K562 (cell line): ENCODE results near the gene C21orf58. TPM values are rescaled to one million over a fixed set of nuclear protein-coding genes. Genes with fewer than 3 reads are reported as not detected.

Experiments
- BHLHE40 ChIP-seq: IDR thresholded peaks from 2 replicates; pipeline ENCODE4 v1.6.1; 2011; ENCODE audit warnings: low read length, improper control_type of control experiment
- DPF2 ChIP-seq: fragments of 450-650 bp; IDR thresholded peaks from 2 replicates; pipeline ENCODE4 v1.6.1; 2016
- FOXJ2 ChIP-seq: fragments of 200-800 bp; sonication (Bioruptor generic); IDR thresholded peaks from 2 replicates; pipeline ENCODE4 v1.6.1; 2016; ENCODE audit warnings: missing genetic modification characterization, missing compliant biosample characterization
- FOXM1 ChIP-seq, 2 experiments: fragments of 450-650 bp in 1 of 2; sonication (generic) in 1 of 2; formaldehyde crosslinking in 1 of 2; IDR thresholded peaks; 2 replicates each; pipeline versions ENCODE4 v1.6.1 to v1.9.0; 2017 to 2022; ENCODE audit warnings: low read depth in 2 of 2, mild to moderate bottlenecking in 2 of 2, missing genetic modification reagents in 1 of 2, moderate library complexity in 1 of 2
- IRF9 ChIP-seq: fragments of 450-650 bp; IDR thresholded peaks from 2 replicates; pipeline ENCODE4 v1.6.1; 2016; ENCODE audit warnings: missing biosample characterization, missing genetic modification characterization
- KDM4B ChIP-seq, 2 experiments: fragments of 450-650 bp in 1 of 2; sonication (generic) in 1 of 2; IDR thresholded peaks; 2 replicates each; pipeline ENCODE4 v1.6.1; 2016 to 2017; ENCODE audit warnings: borderline replicate concordance in 2 of 2, antibody characterized with exemption in 1 of 2, low read depth in 1 of 2, mild to moderate bottlenecking in 1 of 2
- PCBP2 ChIP-seq: fragments of 200-400 bp; formaldehyde crosslinking; IDR thresholded peaks from 2 replicates; pipeline ENCODE4 v1.6.1; 2018; ENCODE audit warnings: low read length, low read depth, mild to moderate bottlenecking, moderate library complexity; ENCODE audit not compliant: poor library complexity, severe bottlenecking
- SAP30 ChIP-seq: fragments of 200-600 bp; sonication (generic); IDR thresholded peaks from 2 replicates; pipeline ENCODE4 v1.6.1; 2012; ENCODE audit warnings: borderline replicate concordance, low read depth, mild to moderate bottlenecking, moderate library complexity, low read length, control low read depth, inconsistent platforms; ENCODE audit not compliant: insufficient read depth, poor library complexity, severe bottlenecking
- SMC3 ChIP-seq: conservative IDR thresholded peaks from 2 replicates; pipeline ENCODE4 v1.6.1; 2011; ENCODE audit warnings: low read depth, low read length, improper control_type of control experiment; ENCODE audit not compliant: insufficient read depth
- SP1 ChIP-seq: sonication (generic); formaldehyde crosslinking; IDR thresholded peaks from 2 replicates; pipeline ENCODE4 v1.8.1; 2022; ENCODE audit warnings: mild to moderate bottlenecking, missing genetic modification reagents
- SP2 ChIP-seq: IDR thresholded peaks from 2 replicates; pipeline ENCODE4 v1.6.1; 2011; ENCODE audit warnings: mild to moderate bottlenecking, low read depth, low read length, moderate library complexity; ENCODE audit not compliant: poor library complexity, severe bottlenecking; ENCODE audit errors: extremely low read depth
- XRCC3 ChIP-seq: fragments of 450-650 bp; IDR thresholded peaks from 2 replicates; pipeline ENCODE4 v1.6.1; 2017; ENCODE audit warnings: mild to moderate bottlenecking, moderate library complexity
- ZC3H8 ChIP-seq: fragments of 450-650 bp; IDR thresholded peaks from 2 replicates; pipeline ENCODE4 v1.6.1; 2017
- ZNF124 ChIP-seq: sonication (generic); formaldehyde crosslinking; IDR thresholded peaks from 2 replicates; pipeline ENCODE4 v1.8.1; 2022; ENCODE audit warnings: missing genetic modification reagents
- ZNF24 ChIP-seq: fragments of 450-650 bp; IDR thresholded peaks from 2 replicates; pipeline ENCODE4 v1.6.1; 2016
- ZNF277 ChIP-seq: fragments of 250-450 bp; sonication (Bioruptor Pico); IDR thresholded peaks from 2 replicates; pipeline ENCODE4 v1.8.0; 2022; ENCODE audit warnings: inconsistent platforms, mild to moderate bottlenecking, moderate library complexity, borderline replicate concordance
- ZNF407 ChIP-seq: fragments of 450-650 bp; IDR thresholded peaks from 2 replicates; pipeline ENCODE4 v1.6.1; 2016; ENCODE audit warnings: low read depth
- polyA plus RNA-seq, 8 experiments: library from polyadenylated mRNA; depleted of rRNA in 4 of 8; stranded (reverse) in 5 of 8; unstranded in 3 of 8; fragments of >200 nt; fragmentation: Nextera tagmentation in 2 of 8; fragmentation: Illumina TruSeq in 1 of 8; extraction: Ambion mirVana in 2 of 8; extraction: Trizol in 1 of 8; gene quantifications; 2 replicates each; pipeline versions ENCODE4 v1.2.1 to v1.2.3, GENCODE V29; 2011 to 2014; ENCODE audit warnings: inconsistent platforms in 1 of 8, missing spikeins in 1 of 8
- total RNA-seq, 7 experiments: library from RNA; depleted of rRNA in 6 of 7; stranded (reverse); fragments of >200 nt in 6 of 7; fragmentation: Illumina TruSeq in 2 of 7; extraction: Trizol in 2 of 7; gene quantifications; 2 replicates each; pipeline versions ENCODE4 v1.2.1 to v1.2.3, GENCODE V29; 2011 to 2021; ENCODE audit warnings: low replicate concordance in 1 of 7

The C21orf58 gene
- total and polyA plus RNA-seq, 9 of the 15 experiments (the other 6 are each of a cell fraction or from before 2014, with no cell fraction given) = 1.2 to 30.5 (median 12.4) TPM

- TF ChIP-seq PCBP2 = no peak
- no peak for TF ChIP-seq SMC3
- TF ChIP-seq KDM4B (IDR thresholded peaks at IDR 0.05; ENCODE audit: borderline replicate concordance in 2 of 2, low read depth in 1 of 2) = no peak
- TF ChIP-seq SP2 = no peak
- TF ChIP-seq FOXM1 (IDR thresholded peaks at IDR 0.05; ENCODE audit: low read depth) = no peak
- TF ChIP-seq FOXM1 (CRISPR knock-in tag; IDR thresholded peaks at IDR 0.05; ENCODE audit: low read depth) = peak; percentile 93; the same call in 1 of the 2 replicates
- no peak for TF ChIP-seq ZC3H8
- TF ChIP-seq DPF2 = peak; percentile 36
- TF ChIP-seq FOXJ2 (tag) = peak; percentile 48
- no peak for TF ChIP-seq ZNF407
- no peak for TF ChIP-seq SAP30
- TF ChIP-seq IRF9 = no peak
- TF ChIP-seq ZNF277 (CRISPR knock-in tag) = no peak
- peak; percentile 67 for TF ChIP-seq SP1 (CRISPR knock-in tag)
- 0 out of 2 replicates have a peak, but pooled peaks have one; percentile 30 for TF ChIP-seq ZNF24
- 0 out of 2 replicates have a peak, but pooled peaks have one; percentile 16 for TF ChIP-seq ZNF124
- TF ChIP-seq BHLHE40 = no peak
- TF ChIP-seq XRCC3 = no peak
These were observed 1.6 kb upstream of the C21orf58 start (continued) for GRCh38 chr21:46325073-46325912.
